Measurements from ENCODE around the gene KHNYN.

GRCh38 chr14:24427537-24428508 lies 1.9 kb upstream of the KHNYN start:
- no peak for TF ChIP-seq CTCF (conservative IDR thresholded peaks at IDR 0.05)
- TF ChIP-seq EZH2 (IDR thresholded peaks at IDR 0.05; ENCODE audit: low read depth) = no peak
